PFSK-1 (cell line): ENCODE measurements around the gene MACROD1.

Source experiments
- FOXP2 ChIP-seq: optimal IDR thresholded peaks from 2 replicates; pipeline ENCODE3; 2011; ENCODE audit warnings: borderline replicate concordance, control low read depth, inconsistent platforms; ENCODE audit not compliant: insufficient read depth; ENCODE audit errors: extremely low read length, extremely low read depth
- POLR2AphosphoS5 ChIP-seq: IDR thresholded peaks from 2 replicates; pipeline ENCODE4 v1.6.1; 2012; ENCODE audit warnings: low read depth, mild to moderate bottlenecking, control low read depth, low read length, moderate library complexity
- SIN3A ChIP-seq: IDR thresholded peaks from 2 replicates; pipeline ENCODE4 v1.6.1; 2012; ENCODE audit warnings: mild to moderate bottlenecking, low read length, moderate library complexity, borderline replicate concordance; ENCODE audit not compliant: insufficient read depth
- TAF1 ChIP-seq: IDR thresholded peaks from 2 replicates; pipeline ENCODE4 v1.6.1; 2012; ENCODE audit warnings: low read length, control low read depth, borderline replicate concordance; ENCODE audit not compliant: insufficient read depth
- TF ChIP-seq, protein P1 (sequence below), 2 experiments: IDR thresholded peaks; 2 replicates each; pipeline versions ENCODE4 v1.6.1 to v1.8.0; 2011 to 2012; ENCODE audit warnings: low read depth in 2 of 2, low read length in 2 of 2, control low read depth in 1 of 2, inconsistent platforms in 1 of 2, mild to moderate bottlenecking in 1 of 2, moderate library complexity in 1 of 2; ENCODE audit not compliant: insufficient read depth in 1 of 2

MACROD1 gene

DNA sequence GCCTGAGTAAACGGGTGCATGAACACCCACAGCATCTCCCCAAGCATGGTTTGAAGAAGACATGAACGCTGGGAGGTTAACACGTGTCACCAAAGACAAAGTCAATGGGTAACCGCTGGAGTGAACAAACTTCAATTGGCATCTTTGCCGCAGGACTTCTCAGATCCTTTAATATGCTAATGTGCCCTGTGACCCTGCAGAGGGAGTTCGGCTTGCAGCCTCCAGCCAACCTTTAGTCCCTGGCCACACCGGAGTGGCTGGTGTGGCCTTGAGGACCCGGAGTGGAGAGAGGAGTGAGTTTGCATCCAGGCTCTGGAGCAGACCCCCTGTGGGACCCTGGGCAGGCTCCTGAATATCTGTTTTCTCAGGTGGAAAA, 73.2 kb downstream of the MACROD1 start:
- TF ChIP-seq, protein P1, sequence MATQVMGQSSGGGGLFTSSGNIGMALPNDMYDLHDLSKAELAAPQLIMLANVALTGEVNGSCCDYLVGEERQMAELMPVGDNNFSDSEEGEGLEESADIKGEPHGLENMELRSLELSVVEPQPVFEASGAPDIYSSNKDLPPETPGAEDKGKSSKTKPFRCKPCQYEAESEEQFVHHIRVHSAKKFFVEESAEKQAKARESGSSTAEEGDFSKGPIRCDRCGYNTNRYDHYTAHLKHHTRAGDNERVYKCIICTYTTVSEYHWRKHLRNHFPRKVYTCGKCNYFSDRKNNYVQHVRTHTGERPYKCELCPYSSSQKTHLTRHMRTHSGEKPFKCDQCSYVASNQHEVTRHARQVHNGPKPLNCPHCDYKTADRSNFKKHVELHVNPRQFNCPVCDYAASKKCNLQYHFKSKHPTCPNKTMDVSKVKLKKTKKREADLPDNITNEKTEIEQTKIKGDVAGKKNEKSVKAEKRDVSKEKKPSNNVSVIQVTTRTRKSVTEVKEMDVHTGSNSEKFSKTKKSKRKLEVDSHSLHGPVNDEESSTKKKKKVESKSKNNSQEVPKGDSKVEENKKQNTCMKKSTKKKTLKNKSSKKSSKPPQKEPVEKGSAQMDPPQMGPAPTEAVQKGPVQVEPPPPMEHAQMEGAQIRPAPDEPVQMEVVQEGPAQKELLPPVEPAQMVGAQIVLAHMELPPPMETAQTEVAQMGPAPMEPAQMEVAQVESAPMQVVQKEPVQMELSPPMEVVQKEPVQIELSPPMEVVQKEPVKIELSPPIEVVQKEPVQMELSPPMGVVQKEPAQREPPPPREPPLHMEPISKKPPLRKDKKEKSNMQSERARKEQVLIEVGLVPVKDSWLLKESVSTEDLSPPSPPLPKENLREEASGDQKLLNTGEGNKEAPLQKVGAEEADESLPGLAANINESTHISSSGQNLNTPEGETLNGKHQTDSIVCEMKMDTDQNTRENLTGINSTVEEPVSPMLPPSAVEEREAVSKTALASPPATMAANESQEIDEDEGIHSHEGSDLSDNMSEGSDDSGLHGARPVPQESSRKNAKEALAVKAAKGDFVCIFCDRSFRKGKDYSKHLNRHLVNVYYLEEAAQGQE (IDR thresholded peaks at IDR 0.05; ENCODE audit: insufficient read depth in 1 of 2, low read depth in 2 of 2, low read length in 2 of 2): no peak
- TF ChIP-seq TAF1 (no peak), POLR2AphosphoS5 (no peak), SIN3A (no peak), FOXP2 (no peak)

DNA sequence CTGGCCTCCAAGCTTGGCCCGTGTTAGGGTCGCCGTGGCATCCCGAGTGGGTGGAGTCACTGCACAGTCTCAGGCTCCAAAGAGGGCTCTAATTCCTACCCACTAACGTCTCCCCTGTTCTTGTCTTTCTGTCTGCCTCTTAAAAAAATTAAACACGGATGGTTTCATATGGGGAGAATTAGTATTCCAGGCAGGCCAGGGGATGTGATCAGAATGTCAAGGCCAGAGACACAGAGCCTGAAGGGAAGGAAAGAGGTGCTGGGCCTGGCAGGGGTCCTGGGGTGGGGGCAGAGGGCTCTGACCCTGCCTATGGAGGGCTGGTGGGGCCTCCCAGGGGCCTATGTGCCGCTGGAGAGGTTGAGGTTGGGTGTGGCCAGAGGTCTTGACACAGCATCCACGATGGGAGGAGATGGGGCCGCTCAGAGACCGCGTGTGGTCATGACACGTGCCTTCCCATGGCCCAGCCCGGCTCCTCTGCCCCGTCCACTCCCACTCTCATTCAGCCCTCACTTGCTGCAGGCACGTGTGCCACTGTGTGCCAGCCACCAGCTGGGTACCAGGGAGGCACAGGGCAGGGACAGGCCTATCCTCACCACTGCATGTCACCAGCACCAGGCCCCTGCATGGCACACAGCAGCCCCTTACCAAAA, 73.7 kb downstream of the MACROD1 start:
- no peak for TF ChIP-seq POLR2AphosphoS5
- TF ChIP-seq, protein P1 (IDR thresholded peaks at IDR 0.05; ENCODE audit: insufficient read depth in 1 of 2, low read depth in 2 of 2, low read length in 2 of 2): no peak
- no peak for TF ChIP-seq TAF1
- TF ChIP-seq FOXP2: no peak
- TF ChIP-seq SIN3A: no peak

DNA sequence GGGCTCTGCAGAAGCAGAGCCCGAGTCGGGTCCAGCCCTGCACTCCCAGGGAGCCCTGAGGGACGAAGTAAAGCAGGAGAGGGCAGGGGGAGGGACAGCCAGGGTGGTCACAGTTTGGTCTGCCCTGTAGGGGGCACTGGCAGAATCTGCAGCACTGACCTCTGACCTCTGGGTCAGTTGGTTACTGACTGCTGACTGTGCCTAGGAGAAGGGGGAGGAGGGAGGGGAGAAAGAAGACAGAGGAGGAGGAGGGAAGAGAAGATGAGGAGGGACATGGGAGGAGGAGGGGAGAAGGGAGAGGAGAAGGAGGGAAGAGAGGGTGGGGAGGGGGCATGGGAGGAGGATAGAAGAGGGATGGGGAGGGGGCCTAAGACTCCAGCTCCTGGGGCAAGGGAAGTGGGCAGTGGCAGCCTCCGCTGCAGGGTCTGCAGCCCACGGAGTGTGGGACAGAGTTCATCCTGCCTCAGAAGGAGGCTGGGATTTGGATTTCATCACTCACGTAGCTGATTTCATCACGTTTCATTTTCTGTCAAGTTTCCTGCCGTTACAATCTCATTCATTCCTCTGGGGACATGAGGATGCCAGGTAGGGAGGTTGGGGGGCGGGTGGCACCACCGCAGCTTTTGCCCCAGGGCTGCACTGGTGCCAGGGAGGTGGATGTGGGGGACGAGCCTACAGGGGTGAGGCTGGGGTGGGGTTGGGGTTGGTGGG, 75.0 kb downstream of the MACROD1 start:
- no peak for TF ChIP-seq FOXP2
- no peak for TF ChIP-seq TAF1
- TF ChIP-seq POLR2AphosphoS5: 0 out of 2 replicates have a peak, but pooled peaks have one; percentile 20
- TF ChIP-seq SIN3A: no peak; the same call in 1 of the 2 replicates

DNA sequence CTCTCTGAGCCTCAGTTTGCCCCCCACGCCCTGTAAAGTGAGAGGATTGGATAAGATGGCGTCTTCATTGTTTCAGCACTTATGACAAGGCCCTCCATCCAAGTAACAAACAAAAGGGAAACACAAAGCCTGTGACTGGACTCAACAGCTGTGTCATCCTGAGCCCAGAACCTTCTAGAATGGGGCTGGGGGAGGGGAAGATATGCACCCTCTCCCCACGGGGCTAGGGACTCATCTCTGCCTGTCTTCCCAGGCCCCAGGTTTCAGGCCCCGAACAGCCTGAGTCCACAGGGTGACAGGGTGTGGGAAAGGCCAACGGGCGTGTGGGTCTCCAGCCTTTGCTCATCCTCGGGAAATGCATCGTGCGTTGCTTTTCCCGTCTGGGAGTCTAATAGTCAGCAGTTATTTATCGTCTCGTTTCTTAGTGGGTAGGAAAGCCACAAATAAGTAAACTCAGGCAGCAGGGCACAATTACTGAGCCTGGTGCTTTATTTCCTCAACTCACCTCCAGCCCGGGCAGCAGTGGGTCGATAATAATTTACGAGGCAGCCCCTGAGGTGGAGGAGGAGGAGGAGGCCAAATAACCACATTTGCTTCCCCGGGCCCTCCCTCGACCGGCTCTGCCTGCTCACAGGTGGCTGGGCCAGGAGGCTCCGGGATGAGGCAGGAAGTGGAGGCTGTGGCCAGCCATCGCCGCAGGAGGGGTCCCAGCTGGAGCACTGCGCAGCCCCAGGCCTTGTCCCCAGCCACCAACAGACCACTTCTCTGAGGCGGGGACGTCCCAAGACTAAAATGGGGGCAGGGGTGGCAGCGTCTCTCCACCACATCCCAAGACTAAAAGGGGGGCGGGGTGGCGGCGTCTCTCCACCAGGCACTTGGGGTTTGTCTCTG, 75.8 kb downstream of the MACROD1 start:
- TF ChIP-seq TAF1: no peak
- TF ChIP-seq SIN3A: no peak
- no peak for TF ChIP-seq FOXP2
- TF ChIP-seq, protein P1 (IDR thresholded peaks at IDR 0.05; ENCODE audit: insufficient read depth in 1 of 2, low read depth in 2 of 2, low read length in 2 of 2): no peak
- no peak for TF ChIP-seq POLR2AphosphoS5

DNA sequence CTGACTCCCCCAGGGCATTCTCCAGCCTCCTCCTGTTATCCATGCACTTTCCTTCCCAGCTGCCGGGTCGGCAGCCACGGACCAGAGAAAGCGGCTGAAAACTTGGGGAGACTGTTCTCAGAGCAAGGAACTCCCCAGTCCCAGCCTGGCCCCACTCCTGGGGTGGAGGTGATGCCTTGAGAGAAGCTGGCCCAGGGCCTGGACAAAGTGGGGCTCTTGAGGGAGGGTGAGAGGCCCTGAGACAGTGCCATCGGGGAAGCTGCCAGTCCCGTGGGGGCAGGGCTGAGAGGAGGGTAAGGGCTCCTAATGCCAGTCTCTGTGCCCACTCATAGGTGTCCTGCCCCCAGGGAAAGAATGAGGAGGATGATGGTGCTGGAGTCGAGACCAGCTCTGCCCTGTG, 76.4 kb downstream of the MACROD1 start:
- TF ChIP-seq POLR2AphosphoS5: no peak
- no peak for TF ChIP-seq TAF1
- TF ChIP-seq, protein P1 (IDR thresholded peaks at IDR 0.05; ENCODE audit: insufficient read depth in 1 of 2, low read depth in 2 of 2, low read length in 2 of 2): no peak
- TF ChIP-seq SIN3A: no peak
- TF ChIP-seq FOXP2: no peak
